GM12878 (cell line): ENCODE data around the gene SLIT1. TPM values are rescaled to one million over a fixed set of nuclear protein-coding genes. Genes with fewer than 3 reads are reported as not detected.

Experiments
- ATAC-seq: fragments of 200-7000 bp; cut with Tn5 transposase; 3 replicates; pipeline ENCODE4 v1.9.1; 2020; ENCODE audit warnings: mild to moderate bottlenecking, moderate library complexity
- BruUV-seq: library from RNA; stranded (reverse); fragments of 400-500 nt; replicated peaks from 2 replicates; lab custom pipeline; 2021; lab: Mats Ljungman, UMichigan
- CTCF ChIA-PET: fragments of 300-600 bp; sonication (Branson Sonifier 250); formaldehyde crosslinking; extraction: SDS; loops from one replicate; lab custom pipeline; 2021; ENCODE audit warnings: inconsistent platforms; lab: Yijun Ruan, JAX
- POLR2A ChIA-PET: fragments of 350-600 bp; formaldehyde crosslinking; extraction: SDS; loops from one replicate; lab custom pipeline; 2021; ENCODE audit warnings: inconsistent platforms; lab: Charles Lee
- RAD21 ChIA-PET: fragments of 300-600 bp; sonication (Branson Sonifier 250); formaldehyde crosslinking; loops from one replicate; lab custom pipeline; 2023; ENCODE audit warnings: antibody characterized with exemption; ENCODE audit not compliant: unreplicated experiment; lab: Charles Lee
- SMC1A ChIA-PET: fragments of 300-600 bp; sonication (Branson Sonifier 250); formaldehyde crosslinking; loops from one replicate; lab custom pipeline; 2023; ENCODE audit not compliant: unreplicated experiment, uncharacterized antibody; lab: Charles Lee
- DNase-seq: peaks from one replicate; pipeline ENCODE4 v3.0.0-alpha.2; 2011; ENCODE audit warnings: low read depth, low spot score
- FAIRE-seq: peaks from 3 replicates; lab custom pipeline; 2011; peaks lifted over from hg19 to GRCh38; lab: Jason Lieb, UNC
- H2AFZ ChIP-seq: 2 replicates; pipeline ENCODE4 v1.6.0; 2011; ENCODE audit warnings: low read depth, low read length, control low read depth; ENCODE audit not compliant: control insufficient read depth
- H3K27ac ChIP-seq: 2 replicates; pipeline ENCODE4 v1.5.1; 2011; ENCODE audit warnings: control low read depth; ENCODE audit not compliant: control insufficient read depth, insufficient read depth
- H3K27me3 ChIP-seq, 2 experiments: replicated peaks in 1 of 2; 2 replicates each; pipeline versions ENCODE4 v1.6.0 to v1.6.1; 2011; ENCODE audit warnings: low read length in 1 of 2; ENCODE audit not compliant: control insufficient read depth in 2 of 2, insufficient read depth in 2 of 2
- H3K36me3 ChIP-seq, 2 experiments: 2 replicates each; pipeline ENCODE4 v1.5.1; 2011; ENCODE audit warnings: low read length in 1 of 2; ENCODE audit not compliant: control insufficient read depth in 2 of 2, insufficient read depth in 2 of 2
- H3K4me1 ChIP-seq: 2 replicates; pipeline ENCODE4 v1.6.1; 2011; ENCODE audit warnings: mild to moderate bottlenecking, low read length, moderate library complexity, mixed read lengths; ENCODE audit not compliant: control insufficient read depth, insufficient read depth
- H3K4me2 ChIP-seq: 2 replicates; pipeline ENCODE4 v1.6.0; 2011; ENCODE audit warnings: control low read depth; ENCODE audit not compliant: control insufficient read depth, insufficient read depth
- H3K4me3 ChIP-seq: fragments of 200-600 bp; sonication (generic); 2 replicates; pipeline ENCODE4 v1.5.1; 2016
- H3K79me2 ChIP-seq: 2 replicates; pipeline ENCODE4 v1.6.0; 2011; ENCODE audit warnings: low read length; ENCODE audit not compliant: control insufficient read depth, insufficient read depth
- H3K9ac ChIP-seq: 2 replicates; pipeline ENCODE4 v1.8.0; 2011; ENCODE audit warnings: low read length, control low read depth, mixed read lengths; ENCODE audit not compliant: control insufficient read depth, insufficient read depth
- H3K9me3 ChIP-seq: replicated peaks from 3 replicates; pipeline ENCODE4 v1.5.1; 2011; ENCODE audit warnings: mild to moderate bottlenecking, low read length; ENCODE audit not compliant: control insufficient read depth, insufficient read depth
- H4K20me1 ChIP-seq: 2 replicates; pipeline ENCODE4 v1.6.0; 2011; ENCODE audit not compliant: control insufficient read depth, insufficient read depth
- GATAD2B ChIP-seq: fragments of 450-650 bp; conservative IDR thresholded peaks from 2 replicates; pipeline ENCODE4 v1.6.1; 2017; ENCODE audit warnings: low read depth, mild to moderate bottlenecking, moderate library complexity
- IKZF2 ChIP-seq, 2 experiments: fragments of 450-650 bp; IDR thresholded peaks; 2 replicates each; pipeline ENCODE4 v1.6.1; 2017; ENCODE audit warnings: mild to moderate bottlenecking in 2 of 2, moderate library complexity in 2 of 2
- PAX5 ChIP-seq: IDR thresholded peaks from 2 replicates; pipeline ENCODE4 v1.6.1; 2011; ENCODE audit warnings: low read depth, low read length, borderline replicate concordance
- POLR2AphosphoS5 ChIP-seq: IDR thresholded peaks from 2 replicates; pipeline ENCODE4 v1.6.1; 2011; ENCODE audit warnings: mild to moderate bottlenecking, low read length, inconsistent platforms
- RUNX3 ChIP-seq: IDR thresholded peaks from 2 replicates; pipeline ENCODE4 v1.6.1; 2012; ENCODE audit warnings: low read length, inconsistent platforms
- ZBTB11 ChIP-seq: fragments of 450-650 bp; formaldehyde crosslinking; IDR thresholded peaks from 2 replicates; pipeline ENCODE4 v1.5.0; 2022; ENCODE audit warnings: mild to moderate bottlenecking, missing genetic modification characterization
- WGBS: methylation state at CpG from one replicate; pipeline ENCODE4 v1.1.6; 2016; ENCODE audit warnings: low lambda C conversion rate; ENCODE audit not compliant: insufficient replicate concordance, insufficient coverage; ENCODE audit errors: missing lambda C conversion rate; 5-methylcytosine and 5-hydroxymethylcytosine counted together
- in situ Hi-C: fragments of 300-500 bp; cut with MboI; formaldehyde crosslinking; loops from 9 replicates; pipeline ENCODE4 v1.14.3; 2018; ENCODE audit warnings: mixed read lengths
- intact Hi-C: fragments of 100-400 bp; cut with micrococcal nuclease; formaldehyde crosslinking; loops from one replicate; pipeline ENCODE4 v1.14.2; 2022; ENCODE audit not compliant: unreplicated experiment
- polyA plus RNA-seq, 11 experiments: library from polyadenylated mRNA; depleted of rRNA in 4 of 11; unstranded in 6 of 11; stranded (reverse) in 5 of 11; fragments of >200 nt; fragmentation: Nextera tagmentation in 4 of 11; fragmentation: Illumina TruSeq in 1 of 11; extraction: Ambion mirVana in 4 of 11; extraction: Trizol in 1 of 11; gene quantifications; 1 replicate in 1 of 11; 2 replicates in 10 of 11; pipeline versions ENCODE4 v1.2.1 to v1.2.3, GENCODE V29; 2011 to 2016; ENCODE audit warnings: inconsistent platforms in 2 of 11, missing spikeins in 2 of 11, low read depth in 1 of 11
- total RNA-seq, 4 experiments: library from RNA; depleted of rRNA in 3 of 4; stranded (reverse); fragments of >200 nt in 3 of 4; fragmentation: Illumina TruSeq in 1 of 4; extraction: Trizol in 1 of 4; gene quantifications; 2 replicates each; pipeline versions ENCODE4 v1.2.1 to v1.2.3, GENCODE V29; 2013 to 2021

SLIT1 gene
- total and polyA plus RNA-seq, 10 of the 15 experiments (the other 5 are each of a cell fraction or from before 2014, with no cell fraction given) = 0.04 to 0.19 (median 0.06) TPM; not detected in 4

- no peaks in the 10 kb centered on the region for H3K36me3 ChIP-seq
- FAIRE-seq = peak; percentile 75
- H3K4me1 ChIP-seq = peaks cover 14% of the 10 kb centered on the region
- no peak overlapping the region for H3K9ac ChIP-seq
- ChIA-PET CTCF (interaction anchor here (0.6 to 22.9 kb wide), 9 partner anchors 8 to 371 kb away, joined by 3 to 651 read pairs (median 3); no protein-coding TSS in a partner anchor), SMC1A (interaction anchor here (0.9 to 2.1 kb wide), 4 partner anchors 10 to 123 kb away, joined by 3 to 18 read pairs (median 3); no protein-coding TSS in a partner anchor), POLR2A (no interaction called here), RAD21 (interaction anchor here (1.5 kb wide), 2 partner anchors 10 to 127 kb away, joined by 6 read pairs; no protein-coding TSS in a partner anchor)
- TF ChIP-seq RUNX3 = peak; percentile 28; the same call in 1 of the 2 replicates
- TF ChIP-seq GATAD2B = no peak
- no peak for TF ChIP-seq ZBTB11 (CRISPR knock-in tag)
- TF ChIP-seq POLR2AphosphoS5 = no peak
- TF ChIP-seq PAX5 = peak; percentile 80; the same call in 1 of the 2 replicates
- peak in 1 of 2 experiments; percentile 13; a peak in 1 of 4 replicates for TF ChIP-seq IKZF2 (IDR thresholded peaks at IDR 0.05)
- no peak overlapping the region for H3K27ac ChIP-seq
- no peaks in the 10 kb centered on the region for H3K9me3 ChIP-seq
- H3K4me3 ChIP-seq = no peak overlapping the region; the same call in 1 of the 2 replicates
- in situ Hi-C loops (no loop called here), intact Hi-C loops (no loop called here)
- H4K20me1 ChIP-seq = no peaks in the 10 kb centered on the region
- peak; percentile 65 for DNase-seq
- no peaks in the 10 kb centered on the region for H3K27me3 ChIP-seq
- H3K4me2 ChIP-seq = peak overlapping the region; percentile 26; the same call in 1 of the 2 replicates
- H3K79me2 ChIP-seq = no peaks in the 10 kb centered on the region
- no TSS peak for BruUV-seq
- peak; percentile 75 for ATAC-seq
- WGBS = 2% methylated on average over 6 of the region's 6 CpGs
- no peak overlapping the region for H2AFZ ChIP-seq
Observed at GRCh38 chr10:97200616-97201015, 14.9 kb upstream of the SLIT1 start.
